HG03439 (cell line): Measurements from ENCODE around the gene OCIAD1.
"Not testable (repeated sequence)": the region's sequence is repeated elsewhere in the genome, so short reads cannot be mapped to it uniquely, and the experiment has no call there.

Experiments used
- ATAC-seq: cut with Tn5 transposase; IDR thresholded peaks from one replicate; pipeline ENCODE4 v1.9.1; 2021; ENCODE audit warnings: mild to moderate bottlenecking, moderate library complexity; ENCODE audit not compliant: unreplicated experiment

OCIAD1 gene

GRCh38 chr4:48816971-48817370, 13.9 kb upstream of the OCIAD1 start:
- no peak for ATAC-seq

- not testable (repeated sequence) for ATAC-seq
Measured at GRCh38 chr4:48821431-48821830, 9.5 kb upstream of the OCIAD1 start.

GRCh38 chr4:48827622-48828021, 3.3 kb upstream of the OCIAD1 start:
- ATAC-seq = no peak

GRCh38 chr4:48831532-48832030, 693 bp downstream of the OCIAD1 start:
- no peak for ATAC-seq

- no peak for ATAC-seq
Measured at GRCh38 chr4:48832571-48832970, 1.7 kb downstream of the OCIAD1 start.

- ATAC-seq = no peak
Measured at GRCh38 chr4:48836658-48837057, 5.8 kb downstream of the OCIAD1 start.

- no peak for ATAC-seq
Measured at GRCh38 chr4:48841045-48841827, 10.3 kb downstream of the OCIAD1 start.

GRCh38 chr4:48844843-48845242, 14.0 kb downstream of the OCIAD1 start:
- no peak for ATAC-seq

GRCh38 chr4:48848799-48849198, 17.9 kb downstream of the OCIAD1 start:
- ATAC-seq = not testable (repeated sequence)

- no peak for ATAC-seq
Measured at GRCh38 chr4:48851651-48852050, 20.8 kb downstream of the OCIAD1 start.

- ATAC-seq = no peak
Measured at GRCh38 chr4:48853604-48854394, 22.9 kb downstream of the OCIAD1 start.

- no peak for ATAC-seq
Measured at GRCh38 chr4:48854395-48854683, 23.5 kb downstream of the OCIAD1 start.

GRCh38 chr4:48854982-48855381, 24.1 kb downstream of the OCIAD1 start:
- no peak for ATAC-seq

- no peak for ATAC-seq
Measured at GRCh38 chr4:48858130-48858529, 27.2 kb downstream of the OCIAD1 start.

GRCh38 chr4:48862038-48862437, 31.1 kb downstream of the OCIAD1 start:
- ATAC-seq = no peak

GRCh38 chr4:48862661-48863060, 31.8 kb downstream of the OCIAD1 start:
- no peak for ATAC-seq

- ATAC-seq = no peak
Measured at GRCh38 chr4:48863728-48864127, 32.8 kb downstream of the OCIAD1 start.

GRCh38 chr4:48864696-48865095, 33.8 kb downstream of the OCIAD1 start:
- not testable (repeated sequence) for ATAC-seq

GRCh38 chr4:48877827-48878535, 47.1 kb downstream of the OCIAD1 start:
- no peak for ATAC-seq

- ATAC-seq = no peak
Measured at GRCh38 chr4:48879561-48880442, 48.9 kb downstream of the OCIAD1 start.

GRCh38 chr4:48881646-48882045, 50.8 kb downstream of the OCIAD1 start:
- ATAC-seq = not testable (repeated sequence)
